CD14-positive monocyte (primary cell): ENCODE measurements around the gene PLA2G4B. TPM values are rescaled to one million over a fixed set of nuclear protein-coding genes. Genes with fewer than 3 reads are reported as not detected.

Experiments
- DNase-seq, 3 donors: peaks; one replicate each; pipeline ENCODE4 v3.0.0-alpha.2; 2011 to 2022
- H2AFZ ChIP-seq: 2 replicates; pipeline ENCODE4 v1.6.0; 2012; ENCODE audit warnings: mild to moderate bottlenecking, low read depth, low read length, inconsistent platforms; ENCODE audit not compliant: insufficient read depth, poor library complexity, severe bottlenecking
- H3K27ac ChIP-seq, 2 donors: 1 replicate in 1 of 2; 2 replicates in 1 of 2; pipeline ENCODE4 v1.5.1; 2012 to 2013; ENCODE audit warnings: low read length in 2 of 2, control low read depth in 1 of 2, inconsistent platforms in 1 of 2, low read depth in 1 of 2, mild to moderate bottlenecking in 1 of 2
- H3K27me3 ChIP-seq, 2 donors: one replicate each; pipeline versions ENCODE4 v1.6.0 to v1.6.1; 2011 to 2013; ENCODE audit warnings: low read length in 2 of 2; ENCODE audit not compliant: control insufficient read depth in 2 of 2, insufficient read depth in 2 of 2
- H3K36me3 ChIP-seq, 2 donors: replicated peaks in 1 of 2; 1 replicate in 1 of 2; 2 replicates in 1 of 2; pipeline versions ENCODE4 v1.5.1 to v1.6.1; 2012 to 2013; ENCODE audit warnings: low read length in 2 of 2, control low read depth in 1 of 2, inconsistent platforms in 1 of 2, mild to moderate bottlenecking in 1 of 2; ENCODE audit not compliant: insufficient read depth in 2 of 2, control insufficient read depth in 1 of 2
- H3K4me1 ChIP-seq, 2 donors: 1 replicate in 1 of 2; 2 replicates in 1 of 2; pipeline versions ENCODE4 v1.5.1 to v1.6.1; 2012 to 2013; ENCODE audit warnings: low read length in 2 of 2, control low read depth in 1 of 2, inconsistent platforms in 1 of 2, mild to moderate bottlenecking in 1 of 2, moderate library complexity in 1 of 2; ENCODE audit not compliant: insufficient read depth in 2 of 2, control insufficient read depth in 1 of 2
- H3K4me2 ChIP-seq: replicated peaks from 2 replicates; pipeline ENCODE3; 2012; ENCODE audit warnings: low read length, moderate library complexity, mild to moderate bottlenecking; ENCODE audit not compliant: poor library complexity, severe bottlenecking; ENCODE audit errors: extremely low read depth
- H3K4me3 ChIP-seq, 3 experiments: fragments of 200-600 bp in 1 of 3; sonication (generic) in 1 of 3; replicated peaks in 1 of 3; 1 replicate in 2 of 3; 2 replicates in 1 of 3; pipeline ENCODE4 v1.5.1; 2011 to 2013; ENCODE audit warnings: low read length in 3 of 3, mild to moderate bottlenecking in 3 of 3, control low read depth in 2 of 3, low read depth in 2 of 3, inconsistent platforms in 1 of 3, moderate library complexity in 1 of 3
- H3K79me2 ChIP-seq: 2 replicates; pipeline ENCODE4 v1.6.0; 2012; ENCODE audit warnings: mild to moderate bottlenecking, control low read depth, inconsistent platforms, low read length, moderate library complexity; ENCODE audit not compliant: insufficient read depth
- H3K9ac ChIP-seq: 2 replicates; pipeline ENCODE4 v1.6.0; 2017; ENCODE audit warnings: low read length, mild to moderate bottlenecking; ENCODE audit not compliant: insufficient read depth, poor library complexity, severe bottlenecking
- H3K9me3 ChIP-seq, 2 donors: replicated peaks in 1 of 2; 1 replicate in 1 of 2; 2 replicates in 1 of 2; pipeline versions ENCODE4 v1.5.1 to v1.6.1; 2012 to 2013; ENCODE audit warnings: low read length in 2 of 2, control low read depth in 1 of 2; ENCODE audit not compliant: control insufficient read depth in 1 of 2, insufficient read depth in 1 of 2
- H4K20me1 ChIP-seq: 2 replicates; pipeline ENCODE4 v1.6.0; 2012; ENCODE audit warnings: mild to moderate bottlenecking, low read length, control low read depth, moderate library complexity; ENCODE audit not compliant: insufficient read depth
- H3K27ac Mint-ChIP-seq, 7 donors: one replicate each; pipeline ENCODE4 v1.8.0; 2020; ENCODE audit warnings: mild to moderate bottlenecking in 7 of 7, mixed read lengths in 7 of 7, moderate library complexity in 6 of 7, inconsistent platforms in 2 of 7
- H3K27me3 Mint-ChIP-seq, 3 donors: one replicate each; pipeline ENCODE4 v1.8.0; 2021 to 2022; ENCODE audit warnings: low read depth in 3 of 3, mild to moderate bottlenecking in 3 of 3, mixed read lengths in 3 of 3, moderate library complexity in 3 of 3, inconsistent platforms in 1 of 3
- H3K36me3 Mint-ChIP-seq, 2 donors: one replicate each; pipeline ENCODE4 v1.8.0; 2020; ENCODE audit warnings: mixed read lengths in 2 of 2, inconsistent platforms in 1 of 2, mild to moderate bottlenecking in 1 of 2
- H3K4me1 Mint-ChIP-seq: one replicate; pipeline ENCODE4 v1.8.0; 2020; ENCODE audit warnings: mild to moderate bottlenecking, mixed read lengths
- H3K4me3 Mint-ChIP-seq, 2 donors: one replicate each; pipeline ENCODE4 v1.8.0; 2020; ENCODE audit warnings: mild to moderate bottlenecking in 2 of 2, mixed read lengths in 2 of 2, moderate library complexity in 1 of 2
- H3K9me3 Mint-ChIP-seq, 7 donors: one replicate each; pipeline ENCODE4 v1.8.0; 2020 to 2022; ENCODE audit warnings: mixed read lengths in 7 of 7, mild to moderate bottlenecking in 6 of 7, moderate library complexity in 6 of 7, inconsistent platforms in 2 of 7
- CTCF ChIP-seq: fragments of 200-600 bp; IDR thresholded peaks from one replicate; pipeline ENCODE4 v1.8.0; 2022; ENCODE audit warnings: antibody characterized with exemption, mild to moderate bottlenecking
- WGBS: methylation state at CpG from one replicate; pipeline ENCODE4 v1.1.5; 2013; ENCODE audit warnings: missing lambda C conversion rate; ENCODE audit not compliant: insufficient coverage; 5-methylcytosine and 5-hydroxymethylcytosine counted together
- intact Hi-C, 2 donors: fragments of 100-400 bp; cut with micrococcal nuclease; formaldehyde crosslinking; loops; one replicate each; pipeline versions ENCODE4 v1.15.0 to v1.15.1; 2023
- polyA plus RNA-seq, 3 donors: library from polyadenylated mRNA; depleted of rRNA in 1 of 3; unstranded in 2 of 3; stranded (reverse) in 1 of 3; fragments of 300-500 nt in 2 of 3; fragments of >200 nt in 1 of 3; fragmentation: Illumina TruSeq in 2 of 3; gene quantifications; 1 replicate in 2 of 3; 2 replicates in 1 of 3; pipeline ENCODE4 v1.2.3, GENCODE V29; 2012 to 2021

The PLA2G4B gene
- polyA plus RNA-seq, 3 donors, result 0.31 to 32.1 (median 1.6) TPM

DNA sequence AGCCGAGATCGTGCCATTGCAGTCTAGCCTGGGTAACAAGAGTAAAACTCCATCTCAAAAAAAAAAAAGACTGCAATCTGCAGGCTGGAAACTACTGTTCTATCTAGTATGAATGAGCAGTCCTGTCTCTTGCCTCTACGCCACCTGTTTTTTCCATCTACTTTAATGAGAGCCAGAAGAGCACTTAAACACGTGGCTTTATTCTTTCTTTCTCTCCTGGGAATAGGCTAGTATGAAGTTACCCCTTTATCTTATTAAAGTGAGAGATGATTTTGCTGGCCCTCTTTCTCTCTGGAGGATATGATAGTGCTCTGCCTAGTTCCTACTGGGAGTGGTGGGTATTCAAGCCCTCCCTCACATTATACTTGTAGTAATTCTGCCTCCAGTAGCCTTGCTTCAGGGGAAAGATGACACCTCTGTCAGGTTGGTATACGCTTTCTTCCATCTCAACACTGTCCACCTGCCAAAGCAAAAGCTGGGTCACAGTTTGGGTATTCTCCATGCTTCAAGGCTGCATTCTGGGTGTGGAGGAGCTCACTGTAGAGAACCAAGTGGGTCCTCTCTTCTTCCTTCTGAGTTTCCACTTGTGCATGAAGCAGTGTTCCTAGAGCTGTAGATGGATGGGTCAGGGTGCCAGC lies 46.5 kb upstream of the PLA2G4B start:
- Histone ChIP-seq H3K9ac (no peak overlapping the region), H3K4me1 (no peaks in the 10 kb centered on the region), H3K79me2 (no peaks in the 10 kb centered on the region), H3K27me3 (no peaks in the 10 kb centered on the region), H3K4me3 (no peak overlapping the region), H3K4me2 (no peak overlapping the region), H3K27ac (no peak overlapping the region), H3K9me3 (no peaks in the 10 kb centered on the region), H2AFZ (no peak overlapping the region), H3K36me3 (no peaks in the 10 kb centered on the region), H4K20me1 (peaks cover 5% of the 10 kb centered on the region)
- Mint-ChIP-seq H3K4me3 (no peak overlapping the region), H3K9me3 (no peaks in the 10 kb centered on the region), H3K36me3 (peaks cover 0 to 8% of the 10 kb centered on the region in 2 donors), H3K4me1 (peaks cover 19% of the 10 kb centered on the region), H3K27ac (no peak overlapping the region), H3K27me3 (no peaks in the 10 kb centered on the region)
- TF ChIP-seq CTCF, result no peak
- no peak for DNase-seq
- no CpG with 5 or more reads among the region's 5 CpGs for WGBS
- intact Hi-C loops, result no loop called here

DNA sequence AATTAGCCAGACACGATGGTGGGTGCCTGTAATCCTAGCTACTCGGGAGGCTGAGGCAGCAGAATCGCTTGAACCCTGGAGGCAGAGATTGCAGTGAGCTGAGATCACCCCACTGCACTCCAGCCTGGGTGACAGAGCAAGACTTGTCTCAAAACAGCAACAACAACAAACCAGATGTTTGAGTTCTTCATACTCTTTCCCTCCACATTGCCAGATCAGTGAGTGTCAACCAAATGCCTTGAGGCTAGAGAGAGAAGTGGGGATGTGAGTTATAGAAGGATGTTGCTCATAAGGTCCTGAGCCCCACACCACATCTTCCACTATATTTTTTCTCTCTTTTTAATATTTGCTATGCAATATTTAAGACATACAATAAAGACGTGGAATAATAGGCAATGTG lies 44.6 kb upstream of the PLA2G4B start:
- Histone ChIP-seq H3K27ac (no peak overlapping the region), H3K79me2 (no peaks in the 10 kb centered on the region), H3K27me3 (no peaks in the 10 kb centered on the region), H3K9me3 (no peaks in the 10 kb centered on the region), H3K4me2 (no peak overlapping the region), H4K20me1 (no peaks in the 10 kb centered on the region), H3K4me3 (no peak overlapping the region), H3K36me3 (no peaks in the 10 kb centered on the region), H3K4me1 (no peaks in the 10 kb centered on the region), H2AFZ (no peak overlapping the region), H3K9ac (no peak overlapping the region)
- intact Hi-C loops, result no loop called here
- WGBS, result 90% methylated on average over 3 of the region's 4 CpGs
- Mint-ChIP-seq H3K36me3 (peaks cover 0 to 8% of the 10 kb centered on the region in 2 donors), H3K27ac (peak overlapping the region in 1 of 7 donors; percentile 14), H3K9me3 (no peaks in the 10 kb centered on the region), H3K4me3 (no peak overlapping the region), H3K4me1 (peaks cover 18% of the 10 kb centered on the region), H3K27me3 (no peaks in the 10 kb centered on the region)
- no peak for DNase-seq
- no peak for TF ChIP-seq CTCF
